Spleen (tissue), 11 donors: ENCODE data around the gene ARHGAP6. TPM values are rescaled to one million over a fixed set of nuclear protein-coding genes. Genes with fewer than 3 reads are reported as not detected.

Experiments
- DNase-seq: peaks from one replicate; pipeline ENCODE4 v3.0.0-alpha.2; 2020
- H3K27ac ChIP-seq, 8 donors: fragments of 200-600 bp; sonication (generic) in 7 of 8; 1 replicate in 4 of 8; 2 replicates in 4 of 8; pipeline versions ENCODE4 v1.5.0 to v1.8.0; 2016 to 2021; ENCODE audit warnings: inconsistent platforms in 4 of 8, mild to moderate bottlenecking in 4 of 8, moderate library complexity in 1 of 8
- H3K27me3 ChIP-seq, 7 donors: fragments of 200-600 bp; sonication (generic) in 6 of 7; replicated peaks in 1 of 7; 1 replicate in 4 of 7; 2 replicates in 3 of 7; pipeline versions ENCODE4 v1.5.0 to v1.8.0; 2016 to 2021; ENCODE audit warnings: inconsistent platforms in 3 of 7, mild to moderate bottlenecking in 1 of 7
- H3K36me3 ChIP-seq, 6 donors: fragments of 200-600 bp; sonication (generic) in 5 of 6; 1 replicate in 4 of 6; 2 replicates in 2 of 6; pipeline versions ENCODE4 v1.5.0 to v1.8.0; 2016 to 2021; ENCODE audit warnings: inconsistent platforms in 2 of 6
- H3K4me1 ChIP-seq, 6 donors: fragments of 200-600 bp; sonication (generic) in 5 of 6; 1 replicate in 3 of 6; 2 replicates in 3 of 6; pipeline versions ENCODE4 v1.5.0 to v1.8.0; 2016 to 2021; ENCODE audit warnings: inconsistent platforms in 3 of 6
- H3K4me3 ChIP-seq, 8 donors: fragments of 200-600 bp; sonication (generic) in 7 of 8; 1 replicate in 4 of 8; 2 replicates in 4 of 8; pipeline versions ENCODE4 v1.5.0 to v1.8.0; 2016 to 2021; ENCODE audit warnings: inconsistent platforms in 4 of 8, mild to moderate bottlenecking in 4 of 8, moderate library complexity in 2 of 8
- H3K9me3 ChIP-seq, 8 donors: fragments of 200-600 bp; sonication (generic) in 7 of 8; 1 replicate in 4 of 8; 2 replicates in 4 of 8; pipeline versions ENCODE4 v1.5.0 to v1.8.0; 2016 to 2021; ENCODE audit warnings: inconsistent platforms in 4 of 8
- POLR2A ChIP-seq, 3 donors: fragments of 450-650 bp; IDR thresholded peaks; one replicate each; pipeline ENCODE4 v1.5.1; 2017; ENCODE audit warnings: antibody characterized with exemption in 3 of 3, mild to moderate bottlenecking in 1 of 3
- POLR2AphosphoS5 ChIP-seq, 3 donors: sonication (generic); formaldehyde crosslinking; IDR thresholded peaks; one replicate each; pipeline ENCODE4 v1.5.1; 2017; ENCODE audit warnings: antibody characterized with exemption in 3 of 3
- WGBS, 5 donors: extraction: QIAGEN DNeasy Blood & Tissue Kit in 3 of 5; methylation state at CpG; one replicate each; pipeline versions ENCODE4 v1.1.5 to v1.1.7; 2013 to 2018; 5-methylcytosine and 5-hydroxymethylcytosine counted together
- intact Hi-C: fragments of 100-400 bp; cut with DNase I; formaldehyde crosslinking; loops from one replicate; pipeline ENCODE4 v1.15.0; 2023; ENCODE audit warnings: low total_unique reads
- polyA plus RNA-seq, 3 donors: library from polyadenylated mRNA; stranded (reverse); fragments of 200-250 nt; gene quantifications; one replicate each; pipeline ENCODE4 v1.2.1, GENCODE V29; 2013
- total RNA-seq, 7 donors: library from RNA; depleted of rRNA in 3 of 7; stranded (reverse); fragments of >200 nt in 3 of 7; fragmentation: NEBNext Ultra II Directional in 4 of 7; extraction: Animal tissue kit (Norgen Biotek cat#: 25700) in 4 of 7; gene quantifications; one replicate each; pipeline versions ENCODE4 v1.1.0 to v1.2.1, GENCODE V29; 2016 to 2021
- TF ChIP-seq, protein P1 (sequence below), 11 experiments: fragments of 200-600 bp in 7 of 11; fragments of 450-650 bp in 4 of 11; sonication (generic) in 4 of 11; IDR thresholded peaks in 8 of 11; conservative IDR thresholded peaks in 3 of 11; 1 replicate in 7 of 11; 2 replicates in 4 of 11; pipeline versions ENCODE4 v1.4.0 to v1.8.0; 2016 to 2021; ENCODE audit warnings: antibody characterized with exemption in 11 of 11, inconsistent platforms in 4 of 11, mild to moderate bottlenecking in 1 of 11
- donor health status: healthy with polysubstance abuse.
- donor health status: DM: no; HTN: no; CAD: no; lungs with moderate emphysema.
- donor health status: DM: no; HTN: no; CAD: no.
- donor health status: Bipolar disorder and iron deficiency.
- donor health status: healthy.
- donor health status: DM: no; HTN: no; CAD: no.
- donor health status: DM: yes; HTN: yes; CAD: no.

The ARHGAP6 gene
- total and polyA plus RNA-seq, 10 donors = 2.0 to 20.8 (median 12.7) TPM

DNA sequence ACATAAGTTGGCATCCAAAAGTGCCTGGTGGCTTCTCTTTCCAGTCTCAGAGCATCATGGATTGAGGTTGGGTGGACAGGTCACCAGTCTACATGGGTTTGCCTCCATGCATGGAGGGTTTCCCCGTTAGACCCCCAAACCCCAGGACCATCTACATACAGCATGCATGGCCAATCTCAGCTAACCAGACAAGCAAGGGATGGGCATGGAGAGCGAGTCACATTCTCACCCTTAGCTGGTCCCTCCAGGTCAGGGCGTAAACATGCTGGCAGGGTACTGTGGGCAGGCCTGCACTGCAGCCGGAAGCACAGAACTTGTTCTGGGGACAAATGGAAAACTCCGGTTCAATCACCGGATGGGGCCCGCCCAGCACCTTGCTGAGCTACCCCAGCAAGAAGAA is 517.3 kb downstream of the ARHGAP6 start:
- Histone ChIP-seq H3K4me1 (peaks cover 0 to 9% (median 2%) of the 10 kb centered on the region in 6 donors), H3K27ac (no peak overlapping the region), H3K27me3 (peaks cover 0 to 8% (median 0%) of the 10 kb centered on the region in 7 donors), H3K36me3 (no peaks in the 10 kb centered on the region), H3K4me3 (no peak overlapping the region), H3K9me3 (no peaks in the 10 kb centered on the region)
- TF ChIP-seq POLR2AphosphoS5 (IDR thresholded peaks at IDR 0.05) (no peak), POLR2A (IDR thresholded peaks at IDR 0.05) (no peak)
- TF ChIP-seq, protein P1, sequence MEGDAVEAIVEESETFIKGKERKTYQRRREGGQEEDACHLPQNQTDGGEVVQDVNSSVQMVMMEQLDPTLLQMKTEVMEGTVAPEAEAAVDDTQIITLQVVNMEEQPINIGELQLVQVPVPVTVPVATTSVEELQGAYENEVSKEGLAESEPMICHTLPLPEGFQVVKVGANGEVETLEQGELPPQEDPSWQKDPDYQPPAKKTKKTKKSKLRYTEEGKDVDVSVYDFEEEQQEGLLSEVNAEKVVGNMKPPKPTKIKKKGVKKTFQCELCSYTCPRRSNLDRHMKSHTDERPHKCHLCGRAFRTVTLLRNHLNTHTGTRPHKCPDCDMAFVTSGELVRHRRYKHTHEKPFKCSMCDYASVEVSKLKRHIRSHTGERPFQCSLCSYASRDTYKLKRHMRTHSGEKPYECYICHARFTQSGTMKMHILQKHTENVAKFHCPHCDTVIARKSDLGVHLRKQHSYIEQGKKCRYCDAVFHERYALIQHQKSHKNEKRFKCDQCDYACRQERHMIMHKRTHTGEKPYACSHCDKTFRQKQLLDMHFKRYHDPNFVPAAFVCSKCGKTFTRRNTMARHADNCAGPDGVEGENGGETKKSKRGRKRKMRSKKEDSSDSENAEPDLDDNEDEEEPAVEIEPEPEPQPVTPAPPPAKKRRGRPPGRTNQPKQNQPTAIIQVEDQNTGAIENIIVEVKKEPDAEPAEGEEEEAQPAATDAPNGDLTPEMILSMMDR (IDR thresholded peaks at IDR 0.05 in 8 of 11, conservative IDR thresholded peaks at IDR 0.05 in 3 of 11) = no peak
- no peak for DNase-seq
- intact Hi-C loops = loop anchor here (10.0 kb wide), 1 partner anchor 616 kb away; no protein-coding TSS in a partner anchor
- 70 to 97% (median 91%) methylated on average over 7 of the region's 7 CpGs; no CpG with 5 or more reads in 1 of the 5 donors for WGBS, 5 donors

DNA sequence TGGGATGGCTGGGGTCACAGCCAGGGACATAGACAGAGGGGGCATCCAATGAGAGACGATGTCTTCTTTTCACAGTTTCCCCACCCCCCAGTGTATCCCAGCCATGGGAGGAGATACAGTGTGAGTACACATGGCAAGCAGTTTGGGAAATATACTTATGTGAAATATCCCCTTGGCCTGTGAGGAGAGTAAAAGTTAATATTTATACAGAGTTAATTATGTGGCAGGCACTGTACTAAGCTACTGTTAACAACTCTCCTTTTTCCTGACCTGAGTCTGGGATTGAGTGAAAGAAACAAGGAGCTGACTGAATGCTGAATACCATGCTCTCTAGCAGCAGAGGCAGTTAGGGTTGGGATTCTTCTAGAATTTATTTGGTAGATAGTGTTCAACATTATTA is 519.3 kb downstream of the ARHGAP6 start:
- intact Hi-C loops = loop anchor here (10.0 kb wide), 1 partner anchor 618 kb away; no protein-coding TSS in a partner anchor
- H3K27me3 ChIP-seq = peaks cover 0 to 8% (median 0%) of the 10 kb centered on the region in 7 donors
- peaks cover 0 to 9% (median 2%) of the 10 kb centered on the region in 6 donors for H3K4me1 ChIP-seq
- WGBS, 5 donors = 67 to 90% (median 75%) methylated on average over 1 of the region's 1 CpG
- DNase-seq = no peak
- H3K9me3 ChIP-seq = no peaks in the 10 kb centered on the region
- no peak for TF ChIP-seq POLR2A (IDR thresholded peaks at IDR 0.05)
- TF ChIP-seq, protein P1 (IDR thresholded peaks at IDR 0.05 in 8 of 11, conservative IDR thresholded peaks at IDR 0.05 in 3 of 11) = no peak
- TF ChIP-seq POLR2AphosphoS5 (IDR thresholded peaks at IDR 0.05) = no peak
- H3K4me3 ChIP-seq = no peak overlapping the region
- H3K27ac ChIP-seq = no peak overlapping the region
- H3K36me3 ChIP-seq = no peaks in the 10 kb centered on the region

DNA sequence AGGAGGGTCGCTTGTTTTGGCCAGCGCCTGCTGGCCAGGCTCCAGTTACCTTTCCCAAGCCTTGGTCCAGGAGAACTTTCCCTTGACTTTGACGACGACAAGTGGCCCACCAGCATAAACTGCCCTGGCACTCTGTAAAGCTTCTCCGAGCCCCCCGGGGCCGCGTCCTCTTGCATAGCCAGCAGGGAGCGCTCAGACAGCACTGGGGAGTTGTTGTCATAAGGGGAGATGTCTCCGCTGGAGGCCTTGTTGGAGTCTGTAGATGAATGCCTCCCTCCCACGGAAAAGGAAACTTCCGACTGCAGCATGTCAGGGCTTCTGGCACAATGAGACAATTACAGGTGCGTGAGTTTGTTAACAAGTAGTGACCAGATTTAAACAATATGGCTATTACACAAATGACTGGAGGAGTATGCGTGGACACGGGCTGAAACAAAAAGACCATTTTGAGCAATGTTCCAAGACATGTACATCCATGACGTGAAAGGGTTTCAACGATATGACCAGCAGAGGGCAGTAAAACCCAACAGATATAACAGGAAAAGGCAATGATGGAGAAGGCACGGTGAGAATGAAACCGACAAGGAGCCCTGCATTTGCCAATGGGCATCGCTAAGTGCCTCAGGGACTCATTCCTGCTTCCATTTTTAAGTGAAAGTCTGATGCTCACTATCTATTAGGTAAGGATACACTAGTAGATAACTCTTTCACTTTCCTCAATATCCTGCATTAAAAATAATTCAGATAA is 521.6 kb downstream of the ARHGAP6 start:
- H3K4me3 ChIP-seq = no peak overlapping the region
- DNase-seq = peak; percentile 74

More for the DNA sequence above, 521.6 kb downstream of the ARHGAP6 start:
- Histone ChIP-seq H3K27ac (no peak overlapping the region), H3K27me3 (peaks cover 0 to 12% (median 3%) of the 10 kb centered on the region in 7 donors), H3K36me3 (peaks cover 0 to 3% (median 0%) of the 10 kb centered on the region in 6 donors), H3K9me3 (no peaks in the 10 kb centered on the region), H3K4me1 (peaks cover 0 to 9% (median 2%) of the 10 kb centered on the region in 6 donors)
- no peak for TF ChIP-seq POLR2AphosphoS5 (IDR thresholded peaks at IDR 0.05)
- TF ChIP-seq, protein P1 (IDR thresholded peaks at IDR 0.05 in 8 of 11, conservative IDR thresholded peaks at IDR 0.05 in 3 of 11) = peak; percentile 16 to 79 (median 67)
- WGBS, 5 donors = 31 to 36% (median 33%) methylated on average over 11 to 20 of the region's 20 CpGs
- intact Hi-C loops = loop anchor here (5.0 to 10.0 kb wide), 2 partner anchors 388 to 621 kb away; no protein-coding TSS in a partner anchor
